Uterus (tissue), 2 donors: ENCODE data around the gene FBXL3.

Experiments
- CTCF ChIP-seq, 4 experiments: fragments of 200-600 bp in 2 of 4; fragments of 450-650 bp in 2 of 4; sonication (generic) in 2 of 4; IDR thresholded peaks; one replicate each; pipeline ENCODE4 v1.5.1; 2016 to 2019; ENCODE audit warnings: antibody characterized with exemption in 4 of 4, mild to moderate bottlenecking in 2 of 4, moderate library complexity in 1 of 4
- POLR2A ChIP-seq, 2 donors: fragments of 450-650 bp; IDR thresholded peaks; one replicate each; pipeline ENCODE4 v1.6.1; 2016; ENCODE audit warnings: antibody characterized with exemption in 2 of 2, mild to moderate bottlenecking in 1 of 2, moderate library complexity in 1 of 2

- TF ChIP-seq CTCF (IDR thresholded peaks at IDR 0.05), result no peak
- TF ChIP-seq POLR2A (IDR thresholded peaks at IDR 0.05), result no peak
Measured at GRCh38 chr13:77028202-77028601, 1.2 kb upstream of the FBXL3 start.
